ENCODE results near the gene ZNRF4.

DNA sequence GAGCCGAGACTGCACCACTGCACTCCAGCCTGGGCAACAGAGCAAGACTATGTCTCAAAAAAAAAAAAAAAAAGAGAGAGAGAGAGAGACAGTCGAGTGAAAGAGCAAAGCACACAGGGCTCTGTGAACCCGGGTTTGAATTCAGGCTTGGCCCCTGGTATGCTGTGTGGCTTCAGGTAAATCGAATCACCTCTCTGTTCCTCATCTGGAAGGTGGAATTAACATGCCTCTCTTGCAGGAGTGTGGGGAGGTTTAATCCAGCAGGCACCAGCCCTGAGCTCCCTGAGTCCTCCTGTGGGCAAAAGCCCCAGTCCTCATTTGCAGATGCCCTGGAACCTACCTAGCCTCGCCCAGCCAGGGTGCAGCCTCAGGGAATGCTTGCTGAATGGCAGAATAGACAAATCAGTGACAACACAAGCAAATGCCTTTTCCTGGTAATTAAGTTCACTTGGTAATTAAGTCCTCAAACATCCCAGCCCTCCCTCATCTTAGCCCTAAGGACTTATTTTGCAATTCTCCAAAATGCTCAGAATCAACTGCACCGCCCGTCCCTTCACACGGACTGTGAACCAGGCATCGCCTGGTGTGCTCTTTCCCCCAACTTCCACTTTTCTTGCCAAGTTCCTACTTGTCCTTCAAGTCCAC, 4.6 kb upstream of the ZNRF4 start:
- TF ChIP-seq, protein P1, sequence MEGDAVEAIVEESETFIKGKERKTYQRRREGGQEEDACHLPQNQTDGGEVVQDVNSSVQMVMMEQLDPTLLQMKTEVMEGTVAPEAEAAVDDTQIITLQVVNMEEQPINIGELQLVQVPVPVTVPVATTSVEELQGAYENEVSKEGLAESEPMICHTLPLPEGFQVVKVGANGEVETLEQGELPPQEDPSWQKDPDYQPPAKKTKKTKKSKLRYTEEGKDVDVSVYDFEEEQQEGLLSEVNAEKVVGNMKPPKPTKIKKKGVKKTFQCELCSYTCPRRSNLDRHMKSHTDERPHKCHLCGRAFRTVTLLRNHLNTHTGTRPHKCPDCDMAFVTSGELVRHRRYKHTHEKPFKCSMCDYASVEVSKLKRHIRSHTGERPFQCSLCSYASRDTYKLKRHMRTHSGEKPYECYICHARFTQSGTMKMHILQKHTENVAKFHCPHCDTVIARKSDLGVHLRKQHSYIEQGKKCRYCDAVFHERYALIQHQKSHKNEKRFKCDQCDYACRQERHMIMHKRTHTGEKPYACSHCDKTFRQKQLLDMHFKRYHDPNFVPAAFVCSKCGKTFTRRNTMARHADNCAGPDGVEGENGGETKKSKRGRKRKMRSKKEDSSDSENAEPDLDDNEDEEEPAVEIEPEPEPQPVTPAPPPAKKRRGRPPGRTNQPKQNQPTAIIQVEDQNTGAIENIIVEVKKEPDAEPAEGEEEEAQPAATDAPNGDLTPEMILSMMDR (IDR thresholded peaks at IDR 0.05) = no peak
- TF ChIP-seq POLR2A (IDR thresholded peaks at IDR 0.05) = no peak
